ENCODE results near the gene MCM10. TPM values are rescaled to one million over a fixed set of nuclear protein-coding genes. Genes with fewer than 3 reads are reported as not detected.

The MCM10 gene
- total and polyA plus RNA-seq, 2 of the 4 experiments (the other 2 are of a cell fraction), result 5.4 to 11.8 TPM

- no CpG with 5 or more reads among the region's 7 CpGs for WGBS, 2 experiments (ENCODE audit: extremely low coverage in 2 of 2, insufficient read length in 1 of 2)
- no peak overlapping the region for H4K5ac ChIP-seq (ENCODE audit: low read depth, low read length)
- no peaks in the 10 kb centered on the region for H3K4me1 ChIP-seq (ENCODE audit: control insufficient read depth, insufficient read depth, low read length)
- H3K4me2 ChIP-seq (ENCODE audit: low read depth, low read length), result no peak overlapping the region
- H4K8ac ChIP-seq (ENCODE audit: low read depth in 2 of 2, low read length in 2 of 2), result no peak overlapping the region
- H2AFZ ChIP-seq (replicated peaks; ENCODE audit: low read length, poor library complexity), result no peak overlapping the region
- H2BK20ac ChIP-seq (ENCODE audit: low read depth, low read length), result no peak overlapping the region
- in situ Hi-C loops (cut with MboI; ENCODE audit: low sequenced_read_pairs), result no loop called here
- no peak for ATAC-seq (ENCODE audit: low read depth)
- no peaks in the 10 kb centered on the region for H3K27me3 ChIP-seq (ENCODE audit: control insufficient read depth, insufficient read depth, low read length)
- no peak overlapping the region for H3K9ac ChIP-seq (ENCODE audit: low read depth, low read length)
- no peak overlapping the region for H2BK5ac ChIP-seq (ENCODE audit: low read depth, low read length, poor library complexity, severe bottlenecking)
- no peak overlapping the region for H2AK9ac ChIP-seq (replicated peaks; ENCODE audit: low read depth, low read length, poor library complexity)
- H3K9me1 ChIP-seq (ENCODE audit: insufficient read depth, low read length), result no peaks in the 10 kb centered on the region
- no peak overlapping the region for H4K91ac ChIP-seq (ENCODE audit: insufficient read depth, low read depth, low read length)
- H3K9me3 ChIP-seq (ENCODE audit: control insufficient read depth, insufficient read depth, low read length), result no peaks in the 10 kb centered on the region
- TF ChIP-seq SMC3 (IDR thresholded peaks at IDR 0.05; ENCODE audit: low read depth, low read length) (no peak), FOS (IDR thresholded peaks at IDR 0.05; ENCODE audit: low read depth, low read length) (no peak), CHD1 (IDR thresholded peaks at IDR 0.05; ENCODE audit: low read depth, low read length) (no peak), RAD21 (IDR thresholded peaks at IDR 0.05; ENCODE audit: low read length) (no peak), BHLHE40 (IDR thresholded peaks at IDR 0.05; ENCODE audit: low read depth, low read length) (no peak), CEBPB (IDR thresholded peaks at IDR 0.05; ENCODE audit: low read depth, low read length) (no peak), MAFK (IDR thresholded peaks at IDR 0.05; ENCODE audit: low read depth, low read length) (no peak), MXI1 (IDR thresholded peaks at IDR 0.05; ENCODE audit: borderline replicate concordance, low read depth, low read length) (no peak), POLR2A (IDR thresholded peaks at IDR 0.05; ENCODE audit: low read depth, low read length) (no peak), NFE2L2 (IDR thresholded peaks at IDR 0.05; ENCODE audit: low read depth, low read length) (no peak), RFX5 (IDR thresholded peaks at IDR 0.05; ENCODE audit: low read depth, low read length) (no peak), MAZ (IDR thresholded peaks at IDR 0.05; ENCODE audit: borderline replicate concordance, low read depth, low read length) (no peak), RCOR1 (IDR thresholded peaks at IDR 0.05; ENCODE audit: insufficient replicate concordance, low read length) (no peak), USF2 (IDR thresholded peaks at IDR 0.05; ENCODE audit: low read depth, low read length) (no peak)
- TF ChIP-seq, protein P1, sequence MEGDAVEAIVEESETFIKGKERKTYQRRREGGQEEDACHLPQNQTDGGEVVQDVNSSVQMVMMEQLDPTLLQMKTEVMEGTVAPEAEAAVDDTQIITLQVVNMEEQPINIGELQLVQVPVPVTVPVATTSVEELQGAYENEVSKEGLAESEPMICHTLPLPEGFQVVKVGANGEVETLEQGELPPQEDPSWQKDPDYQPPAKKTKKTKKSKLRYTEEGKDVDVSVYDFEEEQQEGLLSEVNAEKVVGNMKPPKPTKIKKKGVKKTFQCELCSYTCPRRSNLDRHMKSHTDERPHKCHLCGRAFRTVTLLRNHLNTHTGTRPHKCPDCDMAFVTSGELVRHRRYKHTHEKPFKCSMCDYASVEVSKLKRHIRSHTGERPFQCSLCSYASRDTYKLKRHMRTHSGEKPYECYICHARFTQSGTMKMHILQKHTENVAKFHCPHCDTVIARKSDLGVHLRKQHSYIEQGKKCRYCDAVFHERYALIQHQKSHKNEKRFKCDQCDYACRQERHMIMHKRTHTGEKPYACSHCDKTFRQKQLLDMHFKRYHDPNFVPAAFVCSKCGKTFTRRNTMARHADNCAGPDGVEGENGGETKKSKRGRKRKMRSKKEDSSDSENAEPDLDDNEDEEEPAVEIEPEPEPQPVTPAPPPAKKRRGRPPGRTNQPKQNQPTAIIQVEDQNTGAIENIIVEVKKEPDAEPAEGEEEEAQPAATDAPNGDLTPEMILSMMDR (conservative IDR thresholded peaks at IDR 0.05; ENCODE audit: low read depth, low read length), result no peak
- TF ChIP-seq, protein P2, sequence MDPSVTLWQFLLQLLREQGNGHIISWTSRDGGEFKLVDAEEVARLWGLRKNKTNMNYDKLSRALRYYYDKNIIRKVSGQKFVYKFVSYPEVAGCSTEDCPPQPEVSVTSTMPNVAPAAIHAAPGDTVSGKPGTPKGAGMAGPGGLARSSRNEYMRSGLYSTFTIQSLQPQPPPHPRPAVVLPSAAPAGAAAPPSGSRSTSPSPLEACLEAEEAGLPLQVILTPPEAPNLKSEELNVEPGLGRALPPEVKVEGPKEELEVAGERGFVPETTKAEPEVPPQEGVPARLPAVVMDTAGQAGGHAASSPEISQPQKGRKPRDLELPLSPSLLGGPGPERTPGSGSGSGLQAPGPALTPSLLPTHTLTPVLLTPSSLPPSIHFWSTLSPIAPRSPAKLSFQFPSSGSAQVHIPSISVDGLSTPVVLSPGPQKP (IDR thresholded peaks at IDR 0.05; ENCODE audit: borderline replicate concordance, low read depth, low read length), result no peak
- H3K56ac ChIP-seq (ENCODE audit: extremely low read depth, insufficient read depth, low read length), result no peak overlapping the region
- no peak overlapping the region for H3K18ac ChIP-seq (ENCODE audit: low read depth, low read length)
- no TSS peak for BruUV-seq (replicated peaks)
- no peak overlapping the region for H3K4me3 ChIP-seq (ENCODE audit: insufficient read depth, low read depth, low read length)
- no peak overlapping the region for H2BK120ac ChIP-seq (ENCODE audit: low read depth, low read length)
- no peak overlapping the region for H3K4ac ChIP-seq (ENCODE audit: low read depth, low read length)
- no peak for DNase-seq
- dilution Hi-C loops (cut with HindIII; ENCODE audit: low sequenced_read_pairs, unreplicated experiment), result no loop called here
- H3K23ac ChIP-seq (ENCODE audit: low read depth, low read length), result no peak overlapping the region
- POLR2A ChIA-PET (ENCODE audit: unreplicated experiment), result no interaction called here
- H3K14ac ChIP-seq (replicated peaks; ENCODE audit: low read depth, low read length), result no peak overlapping the region
- CTCF ChIA-PET, result no interaction called here
- H2BK15ac ChIP-seq (ENCODE audit: low read depth, low read length), result no peak overlapping the region
- intact Hi-C loops (cut with micrococcal nuclease), result no loop called here
- no peak overlapping the region for H3K27ac ChIP-seq (ENCODE audit: insufficient read depth, low read length)
- H3K36me3 ChIP-seq (ENCODE audit: control insufficient read depth, insufficient read depth, low read length), result no peaks in the 10 kb centered on the region; the same call in 1 of the 2 replicates
- H2AK5ac ChIP-seq (ENCODE audit: low read depth, low read length), result no peak overlapping the region
- no peaks in the 10 kb centered on the region for H3K79me1 ChIP-seq (ENCODE audit: low read depth in 1 of 2, low read length in 2 of 2)
- no peaks in the 10 kb centered on the region for H4K20me1 ChIP-seq (ENCODE audit: insufficient read depth, low read length)
These were observed 51.8 kb downstream of the MCM10 start for GRCh38 chr10:13213163-13213562.

Measured in IMR-90 (cell line).